Endothelial cell of umbilical vein (primary cell): Measurements from ENCODE around the gene ZNF846. TPM values are rescaled to one million over a fixed set of nuclear protein-coding genes. Genes with fewer than 3 reads are reported as not detected.

Experiments
- BruUV-seq: library from RNA; stranded (reverse); fragments of 400-500 nt; replicated peaks from 2 replicates; lab custom pipeline; 2021; lab: Mats Ljungman, UMichigan
- CTCF ChIA-PET: fragments of 300-600, 350-600 bp; sonication (Branson Sonifier 250); formaldehyde crosslinking; loops from one replicate; lab custom pipeline; 2021; ENCODE audit warnings: antibody characterized with exemption, inconsistent platforms; lab: Charles Lee
- POLR2A ChIA-PET: fragments of 300-600, 350-600 bp; sonication (Branson Sonifier 250); formaldehyde crosslinking; loops from one replicate; lab custom pipeline; 2021; ENCODE audit warnings: antibody characterized with exemption, inconsistent platforms; lab: Charles Lee
- DNase-seq: peaks from one replicate; pipeline ENCODE4 v3.0.0-alpha.2; 2011; ENCODE audit warnings: low read depth, low spot score
- FAIRE-seq: peaks from 2 replicates; lab custom pipeline; 2011; peaks lifted over from hg19 to GRCh38; lab: Jason Lieb, UNC
- H2AFZ ChIP-seq: 2 replicates; pipeline ENCODE4 v1.6.0; 2012; ENCODE audit warnings: low read depth, low read length, control low read depth, inconsistent platforms
- H3K27ac ChIP-seq: 2 replicates; pipeline ENCODE4 v1.5.1; 2011; ENCODE audit warnings: low read depth, mild to moderate bottlenecking, control low read depth, low read length, moderate library complexity; ENCODE audit not compliant: insufficient read depth
- H3K27me3 ChIP-seq, 2 experiments: 2 replicates each; pipeline versions ENCODE4 v1.6.0 to v1.6.1; 2011; ENCODE audit warnings: low read length in 2 of 2, mixed read lengths in 1 of 2; ENCODE audit not compliant: control insufficient read depth in 2 of 2, insufficient read depth in 2 of 2
- H3K36me3 ChIP-seq, 2 experiments: 2 replicates in 1 of 2; 3 replicates in 1 of 2; pipeline ENCODE4 v1.5.1; 2011; ENCODE audit warnings: low read length in 2 of 2, mild to moderate bottlenecking in 1 of 2, moderate library complexity in 1 of 2; ENCODE audit not compliant: control insufficient read depth in 2 of 2, insufficient read depth in 2 of 2; ENCODE audit errors: extremely low read depth in 1 of 2
- H3K4me1 ChIP-seq: 3 replicates; pipeline ENCODE4 v1.5.1; 2011; ENCODE audit warnings: mild to moderate bottlenecking, low read length; ENCODE audit not compliant: control insufficient read depth, insufficient read depth; ENCODE audit errors: extremely low read depth
- H3K4me2 ChIP-seq: 2 replicates; pipeline ENCODE4 v1.6.1; 2011; ENCODE audit warnings: low read length, control low read depth, mixed read lengths; ENCODE audit not compliant: insufficient read depth
- H3K4me3 ChIP-seq, 3 experiments: fragments of 200-600 bp in 1 of 3; sonication (generic), shearing (Covaris generic) in 1 of 3; replicated peaks in 1 of 3; 2 replicates each; pipeline ENCODE4 v1.5.1; 2011 to 2016; ENCODE audit warnings: control low read depth in 3 of 3, low read length in 3 of 3, mild to moderate bottlenecking in 2 of 3, inconsistent platforms in 1 of 3, low read depth in 1 of 3, moderate library complexity in 1 of 3; ENCODE audit not compliant: insufficient read depth in 1 of 3
- H3K79me2 ChIP-seq: 2 replicates; pipeline ENCODE4 v1.6.0; 2012; ENCODE audit warnings: low read length, inconsistent platforms; ENCODE audit not compliant: control insufficient read depth, insufficient read depth
- H3K9ac ChIP-seq: replicated peaks from 2 replicates; pipeline ENCODE3; 2011; ENCODE audit warnings: low read length, control low read depth; ENCODE audit not compliant: insufficient read depth; ENCODE audit errors: extremely low read depth
- H3K9me1 ChIP-seq: replicated peaks from 3 replicates; pipeline ENCODE4 v1.6.0; 2011; ENCODE audit warnings: mild to moderate bottlenecking, low read length; ENCODE audit not compliant: control insufficient read depth, insufficient read depth; ENCODE audit errors: extremely low read depth
- H3K9me3 ChIP-seq: replicated peaks from 2 replicates; pipeline ENCODE4 v1.5.1; 2012; ENCODE audit warnings: low read length, inconsistent platforms; ENCODE audit not compliant: control insufficient read depth, insufficient read depth
- H4K20me1 ChIP-seq: replicated peaks from 2 replicates; pipeline ENCODE3; 2011; ENCODE audit warnings: mild to moderate bottlenecking, low read length; ENCODE audit not compliant: control insufficient read depth, insufficient read depth; ENCODE audit errors: extremely low read depth
- CTCF ChIP-seq, 2 donors: IDR thresholded peaks; 1 replicate in 1 of 2; 2 replicates in 1 of 2; pipeline ENCODE4 v1.5.1; 2011; ENCODE audit warnings: low read length in 2 of 2, mild to moderate bottlenecking in 2 of 2, moderate library complexity in 2 of 2, control low read depth in 1 of 2, inconsistent platforms in 1 of 2, low read depth in 1 of 2; ENCODE audit not compliant: insufficient read depth in 1 of 2; ENCODE audit errors: extremely low read depth in 1 of 2
- EZH2 ChIP-seq: IDR thresholded peaks from 2 replicates; pipeline ENCODE4 v1.6.1; 2012; ENCODE audit warnings: borderline replicate concordance, low read depth, mild to moderate bottlenecking, moderate library complexity, low read length, inconsistent platforms; ENCODE audit not compliant: severe bottlenecking
- FOS ChIP-seq: IDR thresholded peaks from 2 replicates; pipeline ENCODE4 v1.6.1; 2011; ENCODE audit warnings: mild to moderate bottlenecking, low read length, moderate library complexity, borderline replicate concordance; ENCODE audit not compliant: insufficient read depth
- GATA2 ChIP-seq: IDR thresholded peaks from 2 replicates; pipeline ENCODE4 v1.7.0; 2011; ENCODE audit warnings: low read depth, mild to moderate bottlenecking, moderate library complexity, mixed read lengths, low read length; ENCODE audit not compliant: insufficient read length, insufficient read depth
- JUN ChIP-seq: IDR thresholded peaks from 2 replicates; pipeline ENCODE4 v1.6.1; 2011; ENCODE audit warnings: borderline replicate concordance, low read depth; ENCODE audit not compliant: insufficient read length, insufficient read depth
- MAX ChIP-seq: IDR thresholded peaks from 2 replicates; pipeline ENCODE4 v1.6.1; 2011; ENCODE audit not compliant: insufficient read depth, insufficient read length
- MYC ChIP-seq: IDR thresholded peaks from one replicate; pipeline ENCODE4 v1.6.1; 2011; ENCODE audit warnings: mild to moderate bottlenecking, low read depth, low read length
- POLR2A ChIP-seq: IDR thresholded peaks from 2 replicates; pipeline ENCODE4 v1.6.1; 2012; ENCODE audit warnings: low read depth, mild to moderate bottlenecking, control low read depth, low read length
- POLR2AphosphoS5 ChIP-seq: IDR thresholded peaks from 2 replicates; pipeline ENCODE4 v1.6.1; 2012; ENCODE audit warnings: low read depth, mild to moderate bottlenecking, control low read depth, low read length, moderate library complexity; ENCODE audit not compliant: insufficient read depth
- dilution Hi-C: fragments of 300-500 bp; cut with MboI; formaldehyde crosslinking; loops from one replicate; pipeline ENCODE4 v1.15.0; 2019; ENCODE audit warnings: low sequenced_read_pairs; ENCODE audit not compliant: extremely low pct_ligation_motif_present
- intact Hi-C: fragments of 100-400 bp; cut with micrococcal nuclease; formaldehyde crosslinking; loops from one replicate; pipeline ENCODE4 v1.10.0; 2022
- polyA plus RNA-seq, 4 experiments: library from polyadenylated mRNA; depleted of rRNA in 3 of 4; stranded (reverse) in 3 of 4; unstranded in 1 of 4; fragments of >200 nt; gene quantifications; 2 replicates each; pipeline versions ENCODE4 v1.2.1 to v1.2.3, GENCODE V29; 2011 to 2012; ENCODE audit warnings: missing spikeins in 1 of 4
- total RNA-seq: library from RNA; stranded (reverse); gene quantifications from 2 replicates; pipeline ENCODE4 v1.2.3, GENCODE V29; 2021

The ZNF846 gene
- total and polyA plus RNA-seq, 2 donors (not counting 3 experiments of a cell fraction or from before 2014, with no cell fraction given): 3.9 to 8.3 TPM

- no peaks in the 10 kb centered on the region for H3K27me3 ChIP-seq
These were observed 59.2 kb downstream of the ZNF846 start for GRCh38 chr19:9709305-9709704.

More at GRCh38 chr19:9709305-9709704, 59.2 kb downstream of the ZNF846 start:
- no peak for DNase-seq
- no peak for FAIRE-seq
- BruUV-seq: no TSS peak
- ChIA-PET POLR2A (no interaction called here), CTCF (no interaction called here)
- no peak overlapping the region for H3K4me3 ChIP-seq
- H3K27ac ChIP-seq: no peak overlapping the region
- H3K79me2 ChIP-seq: no peaks in the 10 kb centered on the region
- H3K36me3 ChIP-seq: no peaks in the 10 kb centered on the region
- dilution Hi-C loops (no loop called here), intact Hi-C loops (no loop called here)
- no peak overlapping the region for H2AFZ ChIP-seq
- H3K4me2 ChIP-seq: no peak overlapping the region
- no peaks in the 10 kb centered on the region for H3K9me3 ChIP-seq
- H3K9me1 ChIP-seq: no peaks in the 10 kb centered on the region
- H4K20me1 ChIP-seq: no peaks in the 10 kb centered on the region
- no peaks in the 10 kb centered on the region for H3K4me1 ChIP-seq
- TF ChIP-seq GATA2: no peak
- TF ChIP-seq POLR2A: no peak
- TF ChIP-seq MAX: no peak
- no peak for TF ChIP-seq JUN
- TF ChIP-seq FOS: no peak
- TF ChIP-seq POLR2AphosphoS5: no peak
- no peak for TF ChIP-seq MYC
- TF ChIP-seq CTCF (IDR thresholded peaks at IDR 0.05; ENCODE audit: extremely low read depth in 1 of 2, insufficient read depth in 1 of 2, low read depth in 1 of 2, low read length in 2 of 2): no peak
- no peak for TF ChIP-seq EZH2
- H3K9ac ChIP-seq: no peak overlapping the region
